Loucy (cell line): ENCODE data around the gene CAPZA1.

Experiments used
- CTCF ChIP-seq: fragments of 200-600 bp; sonication (generic); conservative IDR thresholded peaks from 2 replicates; pipeline ENCODE4 v1.5.1; 2014; ENCODE audit warnings: mild to moderate bottlenecking, antibody characterized with exemption, low read length
- EZH2phosphoT487 ChIP-seq: fragments of 200-600 bp; IDR thresholded peaks from 2 replicates; pipeline ENCODE4 v1.6.1; 2018; ENCODE audit warnings: antibody characterized with exemption, mild to moderate bottlenecking, moderate library complexity, borderline replicate concordance

GRCh38 chr1:112687361-112687760 is 67.7 kb downstream of the CAPZA1 start:
- no peak for TF ChIP-seq CTCF
- no peak for TF ChIP-seq EZH2phosphoT487
